H9 (cell line): Measurements from ENCODE around the gene APOL6. TPM values are rescaled to one million over a fixed set of nuclear protein-coding genes. Genes with fewer than 3 reads are reported as not detected.

ENCODE experiments used
- DNase-seq: peaks from one replicate; pipeline ENCODE4 v3.0.0-alpha.2; 2017
- H2AFZ ChIP-seq: one replicate; pipeline ENCODE4 v1.6.1; 2013; ENCODE audit warnings: mild to moderate bottlenecking, low read length, control low read depth, moderate library complexity
- H2AK5ac ChIP-seq: 2 replicates; pipeline ENCODE4 v1.6.1; 2013; ENCODE audit warnings: low read length, control low read depth, mixed read lengths; ENCODE audit not compliant: insufficient read length
- H2BK120ac ChIP-seq: one replicate; pipeline ENCODE4 v1.6.1; 2013; ENCODE audit warnings: low read depth, mild to moderate bottlenecking, low read length, control low read depth, inconsistent platforms; ENCODE audit not compliant: poor library complexity, severe bottlenecking
- H2BK12ac ChIP-seq: 2 replicates; pipeline ENCODE4 v1.6.1; 2013; ENCODE audit warnings: low read length, control low read depth, mixed read lengths, low read depth; ENCODE audit not compliant: insufficient read length
- H2BK15ac ChIP-seq: 2 replicates; pipeline ENCODE4 v1.6.1; 2013; ENCODE audit warnings: low read depth, low read length, control low read depth
- H2BK20ac ChIP-seq: one replicate; pipeline ENCODE4 v1.6.1; 2013; ENCODE audit warnings: low read depth, mild to moderate bottlenecking, low read length, control low read depth, inconsistent platforms; ENCODE audit not compliant: poor library complexity, severe bottlenecking
- H2BK5ac ChIP-seq: 2 replicates; pipeline ENCODE4 v1.6.1; 2013; ENCODE audit warnings: low read length, control low read depth, mixed read lengths; ENCODE audit not compliant: insufficient read length
- H3K14ac ChIP-seq: 2 replicates; pipeline ENCODE4 v1.6.1; 2013; ENCODE audit warnings: low read length, control low read depth; ENCODE audit not compliant: insufficient read depth
- H3K18ac ChIP-seq: 2 replicates; pipeline ENCODE4 v1.6.1; 2013; ENCODE audit warnings: low read depth, mild to moderate bottlenecking, mixed read lengths, low read length, control low read depth; ENCODE audit not compliant: insufficient read length
- H3K23ac ChIP-seq: 2 replicates; pipeline ENCODE4 v1.6.1; 2013; ENCODE audit warnings: low read length, control low read depth, mixed read lengths, low read depth; ENCODE audit not compliant: insufficient read length
- H3K23me2 ChIP-seq: 2 replicates; pipeline ENCODE4 v1.6.1; 2013; ENCODE audit warnings: low read depth, mild to moderate bottlenecking, mixed read lengths, low read length, control low read depth; ENCODE audit not compliant: insufficient read length, poor library complexity, severe bottlenecking
- H3K27ac ChIP-seq: 2 replicates; pipeline ENCODE4 v1.5.1; 2013; ENCODE audit warnings: low read length, control low read depth, mixed read lengths, low read depth; ENCODE audit not compliant: insufficient read length
- H3K27me3 ChIP-seq: 2 replicates; pipeline ENCODE4 v1.6.1; 2013; ENCODE audit warnings: low read length, control low read depth, inconsistent platforms; ENCODE audit not compliant: insufficient read depth
- H3K4ac ChIP-seq: 2 replicates; pipeline ENCODE4 v1.6.1; 2013; ENCODE audit warnings: low read depth, mild to moderate bottlenecking, control low read depth, inconsistent platforms, low read length, moderate library complexity
- H3K4me1 ChIP-seq: 2 replicates; pipeline ENCODE4 v1.6.1; 2013; ENCODE audit warnings: low read length, control low read depth, inconsistent platforms; ENCODE audit not compliant: insufficient read depth
- H3K4me2 ChIP-seq: 2 replicates; pipeline ENCODE4 v1.6.1; 2013; ENCODE audit warnings: low read length, control low read depth, mixed read lengths; ENCODE audit not compliant: insufficient read length, insufficient read depth
- H3K56ac ChIP-seq: 2 replicates; pipeline ENCODE4 v1.6.1; 2013; ENCODE audit warnings: low read depth, mild to moderate bottlenecking, mixed read lengths, low read length, control low read depth; ENCODE audit not compliant: insufficient read length
- H3K79me1 ChIP-seq: 2 replicates; pipeline ENCODE4 v1.6.1; 2013; ENCODE audit warnings: low read depth, mild to moderate bottlenecking, moderate library complexity, low read length, control low read depth, inconsistent platforms; ENCODE audit not compliant: insufficient read depth, poor library complexity, severe bottlenecking
- H3K79me2 ChIP-seq: 2 replicates; pipeline ENCODE4 v1.6.1; 2013; ENCODE audit warnings: low read length, control low read depth, inconsistent platforms; ENCODE audit not compliant: insufficient read depth
- H3K9ac ChIP-seq: 2 replicates; pipeline ENCODE4 v1.6.1; 2013; ENCODE audit warnings: low read length, control low read depth, mixed read lengths; ENCODE audit not compliant: insufficient read length; ENCODE audit errors: extremely low read depth
- H3K9me3 ChIP-seq: one replicate; pipeline ENCODE4 v1.6.1; 2013; ENCODE audit warnings: low read depth, low read length, inconsistent platforms; ENCODE audit not compliant: control insufficient read depth
- H3T11ph ChIP-seq: one replicate; pipeline ENCODE4 v1.6.1; 2013; ENCODE audit warnings: mild to moderate bottlenecking, low read length, control low read depth, inconsistent platforms
- H4K20me1 ChIP-seq: one replicate; pipeline ENCODE4 v1.6.1; 2013; ENCODE audit not compliant: control insufficient read depth, insufficient read length, insufficient read depth
- H4K5ac ChIP-seq: 2 replicates; pipeline ENCODE4 v1.6.1; 2013; ENCODE audit warnings: low read depth, mild to moderate bottlenecking, mixed read lengths, low read length, control low read depth; ENCODE audit not compliant: insufficient read length
- H4K8ac ChIP-seq: replicated peaks from 2 replicates; pipeline ENCODE4 v1.6.1; 2013; ENCODE audit warnings: low read length, control low read depth, mixed read lengths, low read depth; ENCODE audit not compliant: insufficient read length
- H4K91ac ChIP-seq: 2 replicates; pipeline ENCODE4 v1.6.1; 2013; ENCODE audit warnings: low read depth, mild to moderate bottlenecking, moderate library complexity, mixed read lengths, low read length, control low read depth; ENCODE audit not compliant: insufficient read length
- H3K27ac Mint-ChIP-seq, 3 experiments: 2 replicates in 2 of 3; 3 replicates in 1 of 3; pipeline ENCODE4 v1.8.0; 2020 to 2021; ENCODE audit warnings: mixed read lengths in 3 of 3, mild to moderate bottlenecking in 1 of 3, moderate library complexity in 1 of 3
- H3K27me3 Mint-ChIP-seq: 2 replicates; pipeline ENCODE4 v1.8.0; 2021; ENCODE audit warnings: low read depth, mild to moderate bottlenecking, moderate library complexity, mixed read lengths
- H3K36me3 Mint-ChIP-seq, 3 experiments: 2 replicates in 2 of 3; 3 replicates in 1 of 3; pipeline ENCODE4 v1.8.0; 2020 to 2021; ENCODE audit warnings: low read depth in 3 of 3, mixed read lengths in 3 of 3; ENCODE audit not compliant: insufficient read depth in 1 of 3
- H3K4me1 Mint-ChIP-seq, 2 experiments: 2 replicates each; pipeline ENCODE4 v1.8.0; 2020; ENCODE audit warnings: mixed read lengths in 2 of 2
- H3K4me3 Mint-ChIP-seq, 2 experiments: 2 replicates in 1 of 2; 3 replicates in 1 of 2; pipeline ENCODE4 v1.8.0; 2020 to 2021; ENCODE audit warnings: mild to moderate bottlenecking in 2 of 2, mixed read lengths in 2 of 2, moderate library complexity in 1 of 2
- H3K9me3 Mint-ChIP-seq, 2 experiments: 2 replicates in 1 of 2; 3 replicates in 1 of 2; pipeline ENCODE4 v1.8.0; 2020; ENCODE audit warnings: mild to moderate bottlenecking in 2 of 2, mixed read lengths in 2 of 2, moderate library complexity in 1 of 2
- CTCF ChIP-seq: fragments of 200-600 bp; sonication (generic); conservative IDR thresholded peaks from 3 replicates; pipeline ENCODE4 v1.8.0; 2021; ENCODE audit warnings: antibody characterized with exemption, mild to moderate bottlenecking
- WGBS: extraction: QIAGEN DNeasy Blood & Tissue Kit; methylation state at CpG from one replicate; pipeline ENCODE4 v1.1.7; 2013; ENCODE audit warnings: missing lambda C conversion rate, low lambda C conversion rate, mixed read lengths; ENCODE audit not compliant: insufficient read length; ENCODE audit errors: extremely low coverage; 5-methylcytosine and 5-hydroxymethylcytosine counted together
- total RNA-seq: library from RNA; stranded (reverse); gene quantifications from 2 replicates; pipeline ENCODE4 v1.2.1, GENCODE V29; 2021

The APOL6 gene
- total RNA-seq, 1 experiment from 2014 or later, result 0.07 TPM

GRCh38 chr22:35681454-35682052, 33.3 kb downstream of the APOL6 start:
- H2BK12ac ChIP-seq, result no peak overlapping the region
- no peak for TF ChIP-seq CTCF
- Mint-ChIP-seq H3K9me3 (peaks cover 16 to 23% of the 10 kb centered on the region in 2 experiments), H3K4me3 (no peak overlapping the region), H3K36me3 (peaks cover 2 to 22% (median 9%) of the 10 kb centered on the region in 3 experiments; a peak in 6 of 7 replicates), H3K27ac (no peak overlapping the region), H3K27me3 (peaks cover 4% of the 10 kb centered on the region; the same call in 1 of the 2 replicates), H3K4me1 (peaks cover 9 to 11% of the 10 kb centered on the region in 2 experiments; a peak in 3 of 4 replicates)
- no peak overlapping the region for H2BK5ac ChIP-seq
- no peak overlapping the region for H4K5ac ChIP-seq
- no peak overlapping the region for H2BK120ac ChIP-seq
- H4K20me1 ChIP-seq, result no peaks in the 10 kb centered on the region
- H2AFZ ChIP-seq, result no peak overlapping the region
- H3K23me2 ChIP-seq, result no peaks in the 10 kb centered on the region
- H3K18ac ChIP-seq, result no peak overlapping the region
- no peak overlapping the region for H4K91ac ChIP-seq
- H3K9me3 ChIP-seq, result no peaks in the 10 kb centered on the region
- H3K9ac ChIP-seq, result no peak overlapping the region
- no peak overlapping the region for H3K23ac ChIP-seq
- H3K14ac ChIP-seq, result no peak overlapping the region
- H2BK20ac ChIP-seq, result no peak overlapping the region
- H3K79me2 ChIP-seq, result no peaks in the 10 kb centered on the region
- no peaks in the 10 kb centered on the region for H3K79me1 ChIP-seq
- H3K4me1 ChIP-seq, result no peaks in the 10 kb centered on the region
- no peak overlapping the region for H3K4ac ChIP-seq
- H4K8ac ChIP-seq, result no peak overlapping the region
- H3K27ac ChIP-seq, result no peak overlapping the region
- no peak overlapping the region for H3K56ac ChIP-seq
- H3T11ph ChIP-seq, result no peak overlapping the region
- H3K27me3 ChIP-seq, result no peaks in the 10 kb centered on the region
- WGBS, result no CpG with 5 or more reads among the region's 4 CpGs
- no peak overlapping the region for H2BK15ac ChIP-seq
- H2AK5ac ChIP-seq, result no peak overlapping the region
- DNase-seq, result no peak
- H3K4me2 ChIP-seq, result no peak overlapping the region
